MM.1S (cell line): ENCODE results near the gene MGA.

Experiments used
- EZH2phosphoT487 ChIP-seq: fragments of 300-600 bp; sonication (generic); IDR thresholded peaks from 2 replicates; pipeline ENCODE4 v1.6.1; 2018; ENCODE audit warnings: antibody characterized with exemption, low read length
- TF ChIP-seq, protein P1 (sequence below): fragments of 300-600 bp; sonication (generic); IDR thresholded peaks from 2 replicates; pipeline ENCODE4 v1.5.1; 2016; ENCODE audit warnings: antibody characterized with exemption, low read length, mixed read lengths

GRCh38 chr15:41773729-41774061, 113.5 kb downstream of the MGA start:
- TF ChIP-seq EZH2phosphoT487: no peak
- TF ChIP-seq, protein P1, sequence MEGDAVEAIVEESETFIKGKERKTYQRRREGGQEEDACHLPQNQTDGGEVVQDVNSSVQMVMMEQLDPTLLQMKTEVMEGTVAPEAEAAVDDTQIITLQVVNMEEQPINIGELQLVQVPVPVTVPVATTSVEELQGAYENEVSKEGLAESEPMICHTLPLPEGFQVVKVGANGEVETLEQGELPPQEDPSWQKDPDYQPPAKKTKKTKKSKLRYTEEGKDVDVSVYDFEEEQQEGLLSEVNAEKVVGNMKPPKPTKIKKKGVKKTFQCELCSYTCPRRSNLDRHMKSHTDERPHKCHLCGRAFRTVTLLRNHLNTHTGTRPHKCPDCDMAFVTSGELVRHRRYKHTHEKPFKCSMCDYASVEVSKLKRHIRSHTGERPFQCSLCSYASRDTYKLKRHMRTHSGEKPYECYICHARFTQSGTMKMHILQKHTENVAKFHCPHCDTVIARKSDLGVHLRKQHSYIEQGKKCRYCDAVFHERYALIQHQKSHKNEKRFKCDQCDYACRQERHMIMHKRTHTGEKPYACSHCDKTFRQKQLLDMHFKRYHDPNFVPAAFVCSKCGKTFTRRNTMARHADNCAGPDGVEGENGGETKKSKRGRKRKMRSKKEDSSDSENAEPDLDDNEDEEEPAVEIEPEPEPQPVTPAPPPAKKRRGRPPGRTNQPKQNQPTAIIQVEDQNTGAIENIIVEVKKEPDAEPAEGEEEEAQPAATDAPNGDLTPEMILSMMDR: no peak
